HUES64 (cell line): Measurements from ENCODE around the gene RRAGC.

Source experiments
- H3K27ac ChIP-seq: 2 replicates; pipeline ENCODE4 v1.7.0; 2013; ENCODE audit warnings: low read depth, low read length, inconsistent platforms
- H3K27me3 ChIP-seq: 2 replicates; pipeline ENCODE4 v1.6.1; 2013; ENCODE audit warnings: mild to moderate bottlenecking, low read length; ENCODE audit not compliant: insufficient read depth
- H3K36me3 ChIP-seq: 2 replicates; pipeline ENCODE4 v1.6.1; 2013; ENCODE audit warnings: mild to moderate bottlenecking, low read length; ENCODE audit not compliant: insufficient read depth
- H3K4me1 ChIP-seq: 2 replicates; pipeline ENCODE4 v1.6.1; 2013; ENCODE audit warnings: mild to moderate bottlenecking, low read length, moderate library complexity; ENCODE audit not compliant: insufficient read depth
- H3K4me3 ChIP-seq: 2 replicates; pipeline ENCODE4 v1.5.1; 2013; ENCODE audit warnings: mild to moderate bottlenecking, low read length, moderate library complexity
- H3K9ac ChIP-seq: 2 replicates; pipeline ENCODE4 v1.6.1; 2013; ENCODE audit warnings: mild to moderate bottlenecking, low read depth, low read length
- H3K9me3 ChIP-seq: 2 replicates; pipeline ENCODE4 v1.6.1; 2013; ENCODE audit warnings: low read depth, low read length; ENCODE audit not compliant: insufficient read depth
- WGBS: fragments of 150-250, 120-280 bp; methylation state at CpG from one replicate; pipeline ENCODE4 v1.1.7; 2013; ENCODE audit warnings: missing lambda C conversion rate; 5-methylcytosine and 5-hydroxymethylcytosine counted together

Gene RRAGC

GRCh38 chr1:38881487-38881886, 21.9 kb upstream of the RRAGC start, which contains the start of gene GJA9:
Gene GJA9, minus strand, starts transcription at chr1:38881587. Its CDS starts 5,489 bp downstream, at chr1:38876098.
- Histone ChIP-seq H3K4me1 (no peaks in the 10 kb centered on the region), H3K27me3 (no peaks in the 10 kb centered on the region), H3K9me3 (no peaks in the 10 kb centered on the region), H3K9ac (no peak within 1 kb of the TSS), H3K4me3 (no peak within 1 kb of the TSS), H3K36me3 (no peaks in the 10 kb centered on the region), H3K27ac (no peak within 1 kb of the TSS)

GRCh38 chr1:38875811-38876210, 16.2 kb upstream of the RRAGC start:
- WGBS, result 91% methylated on average over 2 of the region's 2 CpGs
- Histone ChIP-seq H3K9ac (no peak overlapping the region), H3K9me3 (no peaks in the 10 kb centered on the region), H3K36me3 (no peaks in the 10 kb centered on the region), H3K27ac (no peak overlapping the region), H3K4me3 (no peak overlapping the region), H3K27me3 (no peaks in the 10 kb centered on the region), H3K4me1 (peaks cover 13% of the 10 kb centered on the region; the same call in 1 of the 2 replicates)

- no peaks in the 10 kb centered on the region for H3K9me3 ChIP-seq
- no peaks in the 10 kb centered on the region for H3K27me3 ChIP-seq
- H3K4me3 ChIP-seq, result peak within 1 kb of the TSS; percentile 87
- peak within 1 kb of the TSS; percentile 38 for H3K27ac ChIP-seq
- peaks cover 13% of the 10 kb centered on the region; the same call in 1 of the 2 replicates for H3K4me1 ChIP-seq
- peak within 1 kb of the TSS; percentile 64 for H3K9ac ChIP-seq
- under 1% methylated on average over 68 of the region's 69 CpGs for WGBS
- no peaks in the 10 kb centered on the region for H3K36me3 ChIP-seq
Measured at GRCh38 chr1:38873027-38873969, 13.7 kb upstream of the RRAGC start, which contains the start of gene MYCBP. Gene MYCBP, minus strand, starts transcription at chr1:38873348. Its CDS starts 43 bp downstream, at chr1:38873305.

GRCh38 chr1:38872401-38873026, 12.9 kb upstream of the RRAGC start:
- peaks cover 13% of the 10 kb centered on the region; the same call in 1 of the 2 replicates for H3K4me1 ChIP-seq
- no peaks in the 10 kb centered on the region for H3K36me3 ChIP-seq
- H3K4me3 ChIP-seq, result peak overlapping the region; percentile 87
- no peaks in the 10 kb centered on the region for H3K9me3 ChIP-seq
- H3K9ac ChIP-seq, result peak overlapping the region; percentile 61
- 4% methylated on average over 24 of the region's 25 CpGs for WGBS
- H3K27me3 ChIP-seq, result no peaks in the 10 kb centered on the region
- H3K27ac ChIP-seq, result peak overlapping the region; percentile 10; the same call in 1 of the 2 replicates

GRCh38 chr1:38870996-38871395, 11.4 kb upstream of the RRAGC start:
- WGBS, result 96% methylated on average over 8 of the region's 8 CpGs
- H3K9me3 ChIP-seq, result no peaks in the 10 kb centered on the region

GRCh38 chr1:38867208-38867607, 7.6 kb upstream of the RRAGC start:
- Histone ChIP-seq H3K27ac (no peak overlapping the region), H3K4me3 (no peak overlapping the region), H3K4me1 (peaks cover 4% of the 10 kb centered on the region; the same call in 1 of the 2 replicates), H3K36me3 (peaks cover 29% of the 10 kb centered on the region), H3K9me3 (no peaks in the 10 kb centered on the region), H3K9ac (no peak overlapping the region), H3K27me3 (no peaks in the 10 kb centered on the region)
- WGBS, result 97% methylated on average over 7 of the region's 8 CpGs

More at GRCh38 chr1:38870996-38871395, 11.4 kb upstream of the RRAGC start:
- H3K27me3 ChIP-seq, result no peaks in the 10 kb centered on the region
- no peak overlapping the region for H3K4me3 ChIP-seq
- H3K27ac ChIP-seq, result no peak overlapping the region
- H3K36me3 ChIP-seq, result no peaks in the 10 kb centered on the region
- peaks cover 13% of the 10 kb centered on the region; the same call in 1 of the 2 replicates for H3K4me1 ChIP-seq
- H3K9ac ChIP-seq, result no peak overlapping the region

- no peak overlapping the region for H3K27ac ChIP-seq
- peaks cover 33% of the 10 kb centered on the region for H3K36me3 ChIP-seq
- H3K4me3 ChIP-seq, result no peak overlapping the region
- no peaks in the 10 kb centered on the region for H3K9me3 ChIP-seq
- H3K9ac ChIP-seq, result no peak overlapping the region
- whole genome bisulfite sequencing, result 93% methylated on average over 4 of the region's 4 CpGs
- H3K27me3 ChIP-seq, result no peaks in the 10 kb centered on the region
- H3K4me1 ChIP-seq, result no peaks in the 10 kb centered on the region
Measured at GRCh38 chr1:38865112-38865715, 5.6 kb upstream of the RRAGC start.

GRCh38 chr1:38860454-38860795, 853 bp upstream of the RRAGC start:
- Histone ChIP-seq H3K9ac (peak overlapping the region; percentile 79), H3K9me3 (no peaks in the 10 kb centered on the region), H3K27me3 (no peaks in the 10 kb centered on the region), H3K4me3 (peak overlapping the region; percentile 97), H3K4me1 (0 out of 2 replicates have a peak, but pooled peaks cover 4% of the 10 kb centered on the region), H3K36me3 (peaks cover 46% of the 10 kb centered on the region), H3K27ac (no peak overlapping the region)
- WGBS, result 29% methylated on average over 6 of the region's 6 CpGs

- H3K27me3 ChIP-seq, result no peaks in the 10 kb centered on the region
- peak overlapping the region; percentile 67 for H3K9ac ChIP-seq
- H3K4me1 ChIP-seq, result 0 out of 2 replicates have a peak, but pooled peaks cover 4% of the 10 kb centered on the region
- peak overlapping the region; percentile 96 for H3K4me3 ChIP-seq
- no peaks in the 10 kb centered on the region for H3K9me3 ChIP-seq
- H3K27ac ChIP-seq, result no peak overlapping the region; the same call in 1 of the 2 replicates
- WGBS, result 2% methylated on average over 51 of the region's 51 CpGs
- H3K36me3 ChIP-seq, result peaks cover 41% of the 10 kb centered on the region
Measured at GRCh38 chr1:38858833-38859560, 575 bp downstream of the RRAGC start.

- Histone ChIP-seq H3K9ac (no peak overlapping the region), H3K36me3 (peaks cover 65% of the 10 kb centered on the region), H3K9me3 (no peaks in the 10 kb centered on the region), H3K4me1 (no peaks in the 10 kb centered on the region), H3K27me3 (no peaks in the 10 kb centered on the region), H3K27ac (no peak overlapping the region), H3K4me3 (no peak overlapping the region)
- WGBS, result 87% methylated on average over 4 of the region's 4 CpGs
Measured at GRCh38 chr1:38852780-38853179, 6.8 kb downstream of the RRAGC start.
